ENCODE data around the gene NBR1.
"Not testable (repeated sequence)": the region's sequence is repeated elsewhere in the genome, so short reads cannot be mapped to it uniquely, and the experiment has no call there.

DNA sequence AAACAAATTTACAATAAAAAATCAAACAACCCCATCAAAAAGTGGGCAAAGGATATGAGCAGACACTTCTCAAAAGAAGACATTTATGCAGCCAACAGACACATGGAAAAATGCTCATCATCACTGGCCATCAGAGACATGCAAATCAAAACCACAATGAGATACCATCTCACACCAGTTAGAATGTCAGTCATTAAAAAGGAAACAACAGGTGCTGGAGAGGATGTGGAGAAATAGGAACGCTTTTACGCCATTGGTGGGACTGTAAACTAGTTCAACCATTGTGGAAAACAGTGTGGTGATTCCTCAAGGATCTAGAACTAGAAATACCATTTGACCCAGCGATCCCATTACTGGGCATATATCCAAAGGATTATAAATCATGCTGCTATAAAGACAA lies 34.4 kb upstream of the NBR1 start:
- TF ChIP-seq, protein P1, sequence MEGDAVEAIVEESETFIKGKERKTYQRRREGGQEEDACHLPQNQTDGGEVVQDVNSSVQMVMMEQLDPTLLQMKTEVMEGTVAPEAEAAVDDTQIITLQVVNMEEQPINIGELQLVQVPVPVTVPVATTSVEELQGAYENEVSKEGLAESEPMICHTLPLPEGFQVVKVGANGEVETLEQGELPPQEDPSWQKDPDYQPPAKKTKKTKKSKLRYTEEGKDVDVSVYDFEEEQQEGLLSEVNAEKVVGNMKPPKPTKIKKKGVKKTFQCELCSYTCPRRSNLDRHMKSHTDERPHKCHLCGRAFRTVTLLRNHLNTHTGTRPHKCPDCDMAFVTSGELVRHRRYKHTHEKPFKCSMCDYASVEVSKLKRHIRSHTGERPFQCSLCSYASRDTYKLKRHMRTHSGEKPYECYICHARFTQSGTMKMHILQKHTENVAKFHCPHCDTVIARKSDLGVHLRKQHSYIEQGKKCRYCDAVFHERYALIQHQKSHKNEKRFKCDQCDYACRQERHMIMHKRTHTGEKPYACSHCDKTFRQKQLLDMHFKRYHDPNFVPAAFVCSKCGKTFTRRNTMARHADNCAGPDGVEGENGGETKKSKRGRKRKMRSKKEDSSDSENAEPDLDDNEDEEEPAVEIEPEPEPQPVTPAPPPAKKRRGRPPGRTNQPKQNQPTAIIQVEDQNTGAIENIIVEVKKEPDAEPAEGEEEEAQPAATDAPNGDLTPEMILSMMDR (IDR thresholded peaks at IDR 0.05; ENCODE audit: low read depth, low read length, poor library complexity, severe bottlenecking), result not testable (repeated sequence)
- not testable (repeated sequence) for TF ChIP-seq EZH2phosphoT487 (IDR thresholded peaks at IDR 0.05; ENCODE audit: borderline replicate concordance, low read length)
